Activated naive CD4-positive, alpha-beta T cell treated with anti-CD3 and anti-CD28 coated beads, Interleukin-2, amount 10 ng/mL, durations not matched to agents 7 days and 5 days (primary cell): ENCODE data around the gene TNFRSF8.

Experiments used
- CTCF ChIA-PET: fragments of 350-600 bp; sonication (Branson Sonifier 250); formaldehyde crosslinking; loops from one replicate; lab custom pipeline; 2021; ENCODE audit warnings: antibody characterized with exemption; lab: Charles Lee
- DNase-seq: peaks from one replicate; pipeline ENCODE4 v3.0.0-alpha.2; 2020
- H3K27ac Mint-ChIP-seq: one replicate; pipeline ENCODE4 v1.8.0; 2021; ENCODE audit warnings: mild to moderate bottlenecking, moderate library complexity, mixed read lengths
- H3K27me3 Mint-ChIP-seq: one replicate; pipeline ENCODE4 v1.8.0; 2021; ENCODE audit warnings: mild to moderate bottlenecking, mixed read lengths
- H3K36me3 Mint-ChIP-seq: one replicate; pipeline ENCODE4 v1.8.0; 2021; ENCODE audit warnings: mixed read lengths
- H3K4me1 Mint-ChIP-seq: one replicate; pipeline ENCODE4 v1.8.0; 2021; ENCODE audit warnings: mixed read lengths
- H3K4me3 Mint-ChIP-seq: one replicate; pipeline ENCODE4 v1.8.0; 2021; ENCODE audit warnings: mild to moderate bottlenecking, moderate library complexity, mixed read lengths
- H3K9me3 Mint-ChIP-seq: one replicate; pipeline ENCODE4 v1.8.0; 2021; ENCODE audit warnings: mixed read lengths

TNFRSF8 gene

GRCh38 chr1:12059226-12059625, 3.9 kb upstream of the TNFRSF8 start:
- peaks cover 54% of the 10 kb centered on the region for H3K27me3 Mint-ChIP-seq
- CTCF ChIA-PET = interaction anchor here (0.7 kb wide), 1 partner anchor 21 kb away, joined by 3 read pairs; no protein-coding TSS in a partner anchor
- no peaks in the 10 kb centered on the region for H3K36me3 Mint-ChIP-seq
- H3K4me1 Mint-ChIP-seq = peaks cover 22% of the 10 kb centered on the region
- no peaks in the 10 kb centered on the region for H3K9me3 Mint-ChIP-seq
- no peak for DNase-seq
- H3K4me3 Mint-ChIP-seq = no peak overlapping the region
- no peak overlapping the region for H3K27ac Mint-ChIP-seq

GRCh38 chr1:12059722-12060464, 3.2 kb upstream of the TNFRSF8 start:
- no peak overlapping the region for H3K4me3 Mint-ChIP-seq
- no peaks in the 10 kb centered on the region for H3K36me3 Mint-ChIP-seq
- no peak for DNase-seq
- peaks cover 28% of the 10 kb centered on the region for H3K4me1 Mint-ChIP-seq
- H3K27ac Mint-ChIP-seq = no peak overlapping the region
- H3K27me3 Mint-ChIP-seq = peaks cover 60% of the 10 kb centered on the region
- H3K9me3 Mint-ChIP-seq = no peaks in the 10 kb centered on the region
- CTCF ChIA-PET = interaction anchor here (1.1 kb wide), 1 partner anchor 19 kb away, joined by 3 read pairs; no protein-coding TSS in a partner anchor

GRCh38 chr1:12060500-12060899, 2.6 kb upstream of the TNFRSF8 start:
- Mint-ChIP-seq H3K27me3 (peaks cover 63% of the 10 kb centered on the region), H3K4me3 (no peak overlapping the region), H3K36me3 (no peaks in the 10 kb centered on the region), H3K4me1 (peaks cover 29% of the 10 kb centered on the region), H3K27ac (no peak overlapping the region), H3K9me3 (no peaks in the 10 kb centered on the region)
- CTCF ChIA-PET = interaction anchor here (1.1 kb wide), 1 partner anchor 19 kb away, joined by 3 read pairs; no protein-coding TSS in a partner anchor
- DNase-seq = no peak

- peak overlapping the region; percentile 68 for H3K4me3 Mint-ChIP-seq
- CTCF ChIA-PET = no interaction called here
Measured at GRCh38 chr1:12064073-12064969, 1.2 kb downstream of the TNFRSF8 start.

GRCh38 chr1:12065872-12066271, 2.8 kb downstream of the TNFRSF8 start:
- no peak for DNase-seq
- Mint-ChIP-seq H3K36me3 (no peaks in the 10 kb centered on the region), H3K4me1 (peaks cover 62% of the 10 kb centered on the region), H3K9me3 (no peaks in the 10 kb centered on the region), H3K27me3 (peaks cover 66% of the 10 kb centered on the region), H3K4me3 (no peak overlapping the region), H3K27ac (no peak overlapping the region)
- CTCF ChIA-PET = interaction anchor here (0.6 to 3.0 kb wide), 5 partner anchors 14 to 57 kb away, joined by 3 to 19 read pairs (median 3); no protein-coding TSS in a partner anchor

More at GRCh38 chr1:12064073-12064969, 1.2 kb downstream of the TNFRSF8 start:
- Mint-ChIP-seq H3K9me3 (no peaks in the 10 kb centered on the region), H3K36me3 (no peaks in the 10 kb centered on the region), H3K4me1 (peaks cover 58% of the 10 kb centered on the region), H3K27me3 (peaks cover 74% of the 10 kb centered on the region), H3K27ac (no peak overlapping the region)
- no peak for DNase-seq

- Mint-ChIP-seq H3K9me3 (no peaks in the 10 kb centered on the region), H3K27ac (peak overlapping the region; percentile 68), H3K4me1 (peaks cover 57% of the 10 kb centered on the region), H3K27me3 (peaks cover 50% of the 10 kb centered on the region), H3K36me3 (no peaks in the 10 kb centered on the region), H3K4me3 (no peak overlapping the region)
- CTCF ChIA-PET = interaction anchor here (2.3 to 3.0 kb wide), 2 partner anchors 12 to 18 kb away, joined by 9 to 19 read pairs; no protein-coding TSS in a partner anchor
- peak; percentile 47 for DNase-seq
Measured at GRCh38 chr1:12067900-12068821, 5.1 kb downstream of the TNFRSF8 start.

- Mint-ChIP-seq H3K4me3 (no peak overlapping the region), H3K27ac (no peak overlapping the region), H3K27me3 (peaks cover 37% of the 10 kb centered on the region), H3K36me3 (no peaks in the 10 kb centered on the region), H3K9me3 (no peaks in the 10 kb centered on the region), H3K4me1 (peaks cover 45% of the 10 kb centered on the region)
- CTCF ChIA-PET = interaction anchor here (2.1 kb wide), 1 partner anchor 10 kb away, joined by 15 read pairs; no protein-coding TSS in a partner anchor
- no peak for DNase-seq
Measured at GRCh38 chr1:12069623-12070244, 6.6 kb downstream of the TNFRSF8 start.

- H3K27ac Mint-ChIP-seq = no peak overlapping the region
- no peak for DNase-seq
- H3K4me3 Mint-ChIP-seq = no peak overlapping the region
- peaks cover 31% of the 10 kb centered on the region for H3K27me3 Mint-ChIP-seq
- H3K36me3 Mint-ChIP-seq = no peaks in the 10 kb centered on the region
- CTCF ChIA-PET = interaction anchor here (2.1 kb wide), 1 partner anchor 8 kb away, joined by 15 read pairs; no protein-coding TSS in a partner anchor
- H3K4me1 Mint-ChIP-seq = peaks cover 32% of the 10 kb centered on the region
- no peaks in the 10 kb centered on the region for H3K9me3 Mint-ChIP-seq
Measured at GRCh38 chr1:12071892-12072291, 8.8 kb downstream of the TNFRSF8 start.

GRCh38 chr1:12072741-12073140, 9.6 kb downstream of the TNFRSF8 start:
- Mint-ChIP-seq H3K36me3 (no peaks in the 10 kb centered on the region), H3K27me3 (peaks cover 33% of the 10 kb centered on the region), H3K27ac (no peak overlapping the region), H3K4me3 (no peak overlapping the region), H3K9me3 (no peaks in the 10 kb centered on the region), H3K4me1 (peaks cover 25% of the 10 kb centered on the region)
- no peak for DNase-seq
- CTCF ChIA-PET = no interaction called here

DNA sequence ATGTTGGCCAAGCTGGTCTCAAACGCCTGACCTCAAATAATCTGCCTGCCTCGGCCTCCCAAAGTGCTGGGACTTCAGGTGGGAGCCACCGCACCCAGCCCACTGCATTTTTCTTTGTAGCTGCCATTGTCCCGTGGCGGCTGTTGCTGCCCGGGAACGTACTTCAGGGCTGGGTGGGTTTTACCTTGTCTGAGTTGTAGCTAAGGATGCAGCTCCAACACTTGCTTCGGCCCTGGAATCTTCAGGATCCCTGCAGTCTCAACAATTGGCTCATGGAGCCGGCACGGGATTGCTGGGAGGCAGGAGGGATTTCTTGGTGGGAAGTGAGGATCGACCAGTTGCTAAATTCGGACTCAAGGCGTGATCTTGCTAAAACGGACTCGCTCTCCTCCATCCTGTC, 10.7 kb downstream of the TNFRSF8 start:
- peaks cover 36% of the 10 kb centered on the region for H3K27me3 Mint-ChIP-seq
- H3K36me3 Mint-ChIP-seq = no peaks in the 10 kb centered on the region
- DNase-seq = no peak
- CTCF ChIA-PET = no interaction called here
- no peaks in the 10 kb centered on the region for H3K9me3 Mint-ChIP-seq
- H3K27ac Mint-ChIP-seq = no peak overlapping the region
- peaks cover 15% of the 10 kb centered on the region for H3K4me1 Mint-ChIP-seq
- no peak overlapping the region for H3K4me3 Mint-ChIP-seq

- H3K27ac Mint-ChIP-seq = no peak overlapping the region
- no peaks in the 10 kb centered on the region for H3K36me3 Mint-ChIP-seq
- no peak for DNase-seq
- H3K4me3 Mint-ChIP-seq = no peak overlapping the region
- CTCF ChIA-PET = interaction anchor here (0.6 to 1.1 kb wide), 2 partner anchors 8 to 169 kb away, joined by 3 read pairs; no protein-coding TSS in a partner anchor
- H3K27me3 Mint-ChIP-seq = peaks cover 32% of the 10 kb centered on the region
- H3K9me3 Mint-ChIP-seq = no peaks in the 10 kb centered on the region
- H3K4me1 Mint-ChIP-seq = peaks cover 4% of the 10 kb centered on the region
Measured at GRCh38 chr1:12075195-12076114, 12.4 kb downstream of the TNFRSF8 start.

DNA sequence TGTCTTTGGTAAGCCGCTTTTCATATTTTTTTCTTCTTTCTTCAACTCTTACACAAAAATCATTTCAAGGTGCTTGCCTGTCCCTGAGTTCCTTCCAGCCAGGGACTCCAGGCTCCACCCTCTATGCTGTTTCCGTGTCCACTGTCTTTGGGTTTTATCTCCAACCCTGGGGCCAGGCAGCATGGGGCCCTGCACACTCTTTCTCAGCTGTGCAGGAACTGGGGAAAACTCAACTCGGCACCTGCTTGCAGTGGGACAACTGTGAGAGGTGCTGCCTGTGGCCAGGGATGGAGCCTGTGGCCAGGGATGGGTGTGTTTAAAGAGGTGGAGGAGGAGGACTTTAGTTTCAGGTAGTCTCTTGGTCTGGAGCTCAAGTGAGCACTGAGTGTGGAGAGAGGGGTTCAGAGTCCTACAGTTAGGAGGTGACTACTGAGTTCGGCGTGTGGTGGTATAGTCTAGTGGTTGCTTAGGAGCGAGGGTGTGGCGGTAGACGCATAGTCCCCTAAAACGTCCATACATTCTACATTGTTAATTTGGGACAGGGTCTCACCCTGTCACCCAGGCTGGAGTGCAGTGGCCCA, 13.4 kb downstream of the TNFRSF8 start:
- peak overlapping the region; percentile 7 for H3K27ac Mint-ChIP-seq
- H3K4me3 Mint-ChIP-seq = no peak overlapping the region
- peaks cover under 1% of the 10 kb centered on the region for H3K9me3 Mint-ChIP-seq
- CTCF ChIA-PET = interaction anchor here (1.1 kb wide), 1 partner anchor 9 kb away, joined by 3 read pairs; no protein-coding TSS in a partner anchor
- peaks cover 10% of the 10 kb centered on the region for H3K4me1 Mint-ChIP-seq
- H3K27me3 Mint-ChIP-seq = peaks cover 32% of the 10 kb centered on the region
- DNase-seq = no peak
- peaks cover 3% of the 10 kb centered on the region for H3K36me3 Mint-ChIP-seq
